GF-D8 (cell line): ENCODE data around the gene SLC9B1.
A peak's percentile ranks its signal among the peaks of the same experiment; 100 is the strongest.
"Not testable (repeated sequence)": the region's sequence is repeated elsewhere in the genome, so short reads cannot be mapped to it uniquely, and the experiment has no call there.

ENCODE experiments used
- DNase-seq: peaks from one replicate; lab custom pipeline; 2025; lab: John Stamatoyannopoulos, UW

SLC9B1 gene

GRCh38 chr4:103011378-103012025, 8.0 kb downstream of the SLC9B1 start:
- DNase-seq, result no peak

DNA sequence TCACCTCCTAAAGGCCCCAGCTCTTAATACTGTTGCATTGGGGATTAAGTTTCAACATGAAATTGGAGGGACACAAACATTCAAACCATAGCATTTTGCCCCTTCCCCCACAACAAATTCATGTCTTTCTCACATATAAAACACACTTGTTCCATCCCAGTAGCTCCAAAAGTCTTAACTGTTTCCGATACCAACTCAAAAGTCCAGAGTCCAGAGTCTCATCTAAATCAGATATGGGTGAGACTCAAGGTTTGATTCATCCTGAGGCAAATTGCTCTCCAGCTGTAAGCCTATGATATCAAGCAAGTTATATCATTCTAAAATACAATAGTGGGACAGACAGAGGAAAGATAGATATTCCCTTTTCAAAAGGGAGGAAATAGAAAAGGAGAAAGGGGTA, 8.7 kb downstream of the SLC9B1 start:
- DNase-seq, result no peak

- peak; percentile 17 for DNase-seq
Measured at GRCh38 chr4:103008875-103009729, 10.4 kb downstream of the SLC9B1 start.

GRCh38 chr4:103002551-103002950, 17.0 kb downstream of the SLC9B1 start:
- DNase-seq, result no peak

DNA sequence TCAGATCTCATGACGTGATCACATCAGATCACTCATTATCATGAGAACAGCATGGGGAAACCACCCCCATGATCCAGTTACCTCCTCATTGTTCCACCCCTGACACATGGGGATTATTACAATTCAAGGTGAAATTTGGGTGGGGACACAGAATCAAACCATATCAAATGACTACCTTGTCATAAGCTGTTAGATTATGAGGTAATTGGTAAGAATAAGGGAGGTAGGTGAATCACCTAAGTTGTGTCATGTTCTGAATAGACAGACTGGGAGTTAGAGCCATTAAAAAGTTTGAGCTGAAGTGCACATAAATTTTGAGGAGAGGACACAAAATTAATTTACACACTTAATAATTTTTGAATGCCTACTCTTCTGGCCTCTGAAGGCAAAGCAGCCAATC, 24.7 kb downstream of the SLC9B1 start:
- no peak for DNase-seq

- not testable (repeated sequence) for DNase-seq
Measured at GRCh38 chr4:102993985-102994384, 25.5 kb downstream of the SLC9B1 start.

DNA sequence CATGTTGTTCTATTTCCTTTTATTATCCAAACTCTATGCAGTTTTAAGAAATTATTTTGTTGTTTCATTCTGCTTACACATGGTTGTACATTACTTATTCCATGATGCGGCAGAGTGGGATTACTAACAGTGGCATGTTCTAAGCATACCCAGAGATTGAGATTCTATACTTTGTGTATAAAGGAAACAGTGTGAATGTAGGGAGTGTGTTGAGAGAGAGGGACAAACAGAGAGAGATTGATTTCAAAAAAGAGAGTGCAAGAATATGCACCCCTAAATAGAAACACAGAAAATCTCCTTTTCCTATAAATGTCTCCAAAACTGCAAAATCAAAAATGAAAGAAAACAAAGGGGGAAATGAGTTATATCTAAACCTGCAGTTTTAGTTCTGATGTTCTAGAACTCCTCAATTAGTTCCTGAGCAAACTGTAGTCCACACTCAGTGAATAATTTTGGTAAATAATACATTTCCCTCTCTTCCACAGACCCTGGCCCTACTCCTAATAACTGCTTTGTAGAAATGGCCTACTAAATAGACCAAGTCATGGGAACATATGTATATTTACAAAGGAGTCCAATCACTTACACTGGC, 31.0 kb downstream of the SLC9B1 start:
- DNase-seq, result no peak

DNA sequence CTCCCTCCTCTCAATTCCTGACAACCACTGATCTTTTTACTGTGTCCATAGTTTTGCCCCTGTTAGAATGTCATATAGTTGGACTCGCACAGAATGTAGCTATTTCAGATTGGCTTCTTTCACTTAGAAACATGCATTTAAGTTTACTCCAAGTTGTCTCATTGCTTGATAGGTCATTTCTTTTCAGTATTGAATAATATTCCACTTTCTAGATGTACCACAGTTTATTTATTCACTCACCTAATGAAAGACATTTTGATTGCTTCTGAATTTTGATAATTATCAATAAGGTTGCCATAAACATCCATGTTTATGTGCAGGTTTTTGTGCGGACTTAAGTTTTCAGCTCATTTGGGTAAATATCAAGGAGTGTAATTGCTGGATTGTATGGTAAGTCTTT, 38.5 kb downstream of the SLC9B1 start:
- no peak for DNase-seq

DNA sequence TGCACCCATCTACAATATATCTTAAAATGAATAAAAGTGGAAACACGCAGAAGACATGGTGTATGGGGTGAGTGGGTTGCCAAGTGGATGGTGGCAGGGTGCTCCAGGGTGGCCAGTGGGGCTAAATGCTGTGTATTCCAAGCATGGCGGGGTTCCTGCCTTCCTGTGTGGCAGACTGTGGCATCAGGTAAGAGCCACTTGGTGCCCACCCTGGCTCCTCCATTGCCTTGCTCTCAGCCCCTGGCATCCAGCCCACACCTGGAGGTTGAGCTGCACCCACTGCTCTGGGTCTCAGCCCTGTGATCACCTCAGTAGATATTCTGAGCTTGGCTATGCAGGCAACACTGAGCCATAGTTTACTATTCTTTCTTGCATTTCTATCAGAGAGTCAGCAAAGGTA, 57.7 kb downstream of the SLC9B1 start:
- DNase-seq, result not testable (repeated sequence)

- DNase-seq, result no peak
Measured at GRCh38 chr4:102959496-102959895, 60.0 kb downstream of the SLC9B1 start.

DNA sequence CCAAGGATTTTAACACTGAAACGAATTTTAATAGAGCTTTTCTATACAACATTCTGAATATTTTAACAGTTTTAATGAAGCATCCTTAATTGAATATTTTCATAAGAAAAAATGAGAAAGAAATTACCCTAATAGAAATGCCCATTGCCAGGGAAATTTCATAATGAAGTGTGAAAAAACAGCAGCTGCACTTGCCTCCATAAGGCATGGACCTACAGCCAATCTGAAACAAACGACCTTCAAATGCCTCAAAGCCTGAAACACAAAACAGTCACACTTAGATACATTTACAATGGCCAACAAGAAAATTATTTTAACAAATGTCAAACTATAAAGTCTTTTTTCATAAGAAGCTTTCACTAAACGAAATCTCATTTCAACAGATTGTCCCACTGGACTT, 74.4 kb downstream of the SLC9B1 start:
- DNase-seq, result no peak

DNA sequence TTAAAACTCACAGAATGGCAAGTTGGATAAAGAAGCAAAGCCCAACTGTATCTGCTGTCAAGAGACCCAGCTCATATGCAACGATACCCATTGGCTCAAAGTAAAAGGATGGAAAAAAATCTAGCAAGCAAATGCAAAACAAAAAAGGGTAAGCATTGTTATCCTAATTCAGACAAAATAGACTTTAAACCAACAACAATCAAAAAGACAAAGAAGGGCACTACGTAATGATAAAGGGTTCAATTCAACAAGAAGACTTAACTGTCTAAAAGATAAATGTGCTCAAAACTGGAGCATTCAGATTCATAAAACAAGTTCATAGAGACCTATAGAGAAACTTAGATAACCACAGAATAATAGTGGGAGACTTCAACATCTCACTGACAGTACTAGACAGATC, 81.4 kb downstream of the SLC9B1 start:
- DNase-seq, result not testable (repeated sequence)

DNA sequence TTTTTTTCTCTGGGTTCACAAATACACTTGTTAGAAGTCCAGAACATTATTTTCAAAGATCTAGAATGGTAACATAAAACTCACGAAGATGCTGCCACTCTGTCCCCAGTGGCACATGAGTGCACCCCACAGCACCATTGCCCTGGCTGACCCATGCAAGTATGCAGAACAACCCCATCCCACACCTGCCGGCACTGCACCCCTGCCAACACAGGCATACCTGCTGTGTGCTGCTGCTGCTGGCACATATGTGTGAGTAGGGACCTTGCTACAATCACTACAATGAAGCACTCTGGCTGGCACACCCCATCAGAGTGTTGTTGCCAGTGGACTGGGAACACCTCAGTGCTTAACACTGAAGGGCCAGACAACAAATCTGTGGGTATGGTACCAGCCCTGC, 83.8 kb downstream of the SLC9B1 start:
- no peak for DNase-seq

GRCh38 chr4:102919697-102920096, 99.8 kb downstream of the SLC9B1 start:
- DNase-seq, result not testable (repeated sequence)

- no peak for DNase-seq
Measured at GRCh38 chr4:102918859-102919258, 100.6 kb downstream of the SLC9B1 start.

DNA sequence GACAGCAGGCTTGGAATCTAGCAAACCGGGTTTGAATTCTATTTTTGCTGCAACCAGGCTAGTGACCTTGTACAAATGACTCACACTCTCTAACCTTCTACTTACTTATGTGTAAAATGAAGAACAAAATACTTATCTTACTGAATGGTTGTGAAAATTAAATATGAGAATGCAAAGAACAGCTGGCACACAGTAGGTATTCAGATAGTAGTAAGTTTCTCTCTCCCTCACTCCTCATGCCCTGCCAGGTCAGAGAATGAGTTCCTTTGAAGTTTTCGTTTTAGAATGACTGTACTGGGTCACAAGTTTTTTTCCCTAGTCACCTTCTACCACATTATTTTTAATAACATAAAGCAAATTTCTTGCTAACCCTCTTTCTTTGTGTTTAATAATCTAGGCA, 117.7 kb downstream of the SLC9B1 start:
- no peak for DNase-seq

DNA sequence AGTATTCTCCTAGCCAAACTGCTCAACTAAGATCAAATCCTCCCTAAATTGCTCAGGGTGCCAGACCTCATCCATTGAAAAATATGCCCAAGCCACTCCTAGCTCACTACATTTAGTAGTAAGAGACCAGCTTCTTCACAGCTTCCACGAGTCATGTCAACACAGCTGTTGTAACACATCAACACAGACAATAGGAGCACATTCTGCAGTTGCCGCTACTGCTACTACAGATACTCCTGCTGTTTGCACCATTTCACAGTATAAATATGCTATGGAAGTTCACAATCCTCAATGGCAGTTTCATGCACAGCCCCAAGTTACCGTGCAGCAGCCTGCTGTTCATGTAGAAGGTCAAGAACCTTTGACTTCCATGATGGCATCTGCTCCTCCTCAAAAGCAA, 121.9 kb downstream of the SLC9B1 start:
- DNase-seq, result not testable (repeated sequence)

- DNase-seq, result not testable (repeated sequence)
Measured at GRCh38 chr4:102896547-102896946, 123.0 kb downstream of the SLC9B1 start.

DNA sequence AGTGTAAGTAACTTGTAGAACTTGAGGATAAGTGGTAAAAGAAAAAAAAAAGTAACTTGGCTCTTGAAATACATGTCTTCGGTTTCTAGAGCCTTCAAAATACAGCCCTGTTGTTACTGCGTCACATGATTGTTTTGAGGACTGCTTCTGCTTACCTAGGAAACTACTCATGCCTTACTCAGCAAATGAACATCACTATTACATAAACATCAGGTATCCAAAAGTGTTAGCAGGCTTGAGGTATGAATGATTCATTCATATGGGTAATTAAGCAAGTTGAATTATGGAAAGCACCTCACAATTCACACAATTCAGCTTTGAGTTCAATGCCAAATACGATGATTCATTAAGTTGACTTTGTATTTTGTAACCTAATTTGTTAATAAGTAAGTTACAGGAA, 129.6 kb downstream of the SLC9B1 start:
- DNase-seq, result not testable (repeated sequence)

DNA sequence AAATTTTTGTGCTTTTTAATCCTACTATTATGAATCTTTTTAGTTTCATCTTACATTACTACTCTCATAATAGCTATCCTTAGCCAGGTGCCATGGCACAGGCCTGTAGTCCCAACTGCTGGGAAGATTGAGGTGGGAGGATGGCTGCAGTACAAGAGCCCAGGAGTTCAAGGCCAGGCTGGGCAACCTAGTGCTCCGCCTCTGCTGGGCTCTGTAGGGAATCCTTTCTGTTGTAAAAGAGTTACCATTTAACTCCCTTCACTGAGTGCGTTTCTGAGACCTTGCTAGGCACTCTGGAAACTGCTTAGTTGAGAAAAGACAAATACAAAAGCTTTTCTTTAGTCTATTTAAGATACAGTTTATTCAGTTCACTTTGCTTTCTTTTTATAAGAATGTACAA, 130.9 kb downstream of the SLC9B1 start:
- not testable (repeated sequence) for DNase-seq

DNA sequence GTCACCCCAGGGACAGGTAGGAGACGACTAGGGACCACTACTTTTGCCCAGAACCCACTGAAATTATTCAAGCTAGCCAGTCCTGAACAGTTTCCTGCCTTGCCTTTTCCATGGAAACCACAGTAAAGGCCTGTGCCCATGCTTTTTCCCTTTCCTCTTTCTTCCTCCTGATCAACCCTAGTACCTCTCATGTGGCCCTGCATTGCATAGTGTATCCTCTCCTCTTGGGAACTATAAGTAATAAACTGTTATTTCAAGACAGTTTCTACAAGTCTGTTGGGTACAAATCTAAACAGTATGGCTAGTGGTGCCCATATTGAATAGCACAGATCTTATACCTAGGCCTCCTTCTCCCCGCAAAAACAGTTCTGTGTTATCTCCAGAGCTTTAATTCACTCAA, 136.2 kb downstream of the SLC9B1 start:
- DNase-seq, result no peak

- DNase-seq, result no peak
Measured at GRCh38 chr4:102881343-102881742, 138.2 kb downstream of the SLC9B1 start.

GRCh38 chr4:102878901-102879300, 140.6 kb downstream of the SLC9B1 start:
- DNase-seq, result no peak
